Kidney (tissue), 14 donors: ENCODE results near the gene SLC5A9. TPM values are rescaled to one million over a fixed set of nuclear protein-coding genes. Genes with fewer than 3 reads are reported as not detected.
"Not testable (repeated sequence)": the region's sequence is repeated elsewhere in the genome, so short reads cannot be mapped to it uniquely, and the experiment has no call there.

Experiments used
- DNase-seq, 5 donors: peaks; one replicate each; pipeline ENCODE4 v3.0.0-alpha.2; 2013 to 2020
- FAIRE-seq: peaks from 2 replicates; lab custom pipeline; 2012; peaks lifted over from hg19 to GRCh38; lab: Jason Lieb, UNC
- H3K27ac ChIP-seq, 2 donors: one replicate each; pipeline ENCODE4 v1.7.0; 2013; ENCODE audit warnings: low read depth in 2 of 2, low read length in 2 of 2, inconsistent platforms in 1 of 2
- H3K27me3 ChIP-seq: one replicate; pipeline ENCODE4 v1.7.1; 2013; ENCODE audit warnings: low read length, inconsistent platforms; ENCODE audit not compliant: control insufficient read depth, insufficient read depth
- H3K36me3 ChIP-seq, 3 donors: one replicate each; pipeline versions ENCODE4 v1.7.0 to v1.7.1; 2013; ENCODE audit warnings: low read length in 3 of 3, control low read depth in 1 of 3, inconsistent platforms in 1 of 3; ENCODE audit not compliant: insufficient read depth in 3 of 3, control insufficient read depth in 2 of 3
- H3K4me1 ChIP-seq, 3 donors: one replicate each; pipeline versions ENCODE4 v1.7.0 to v1.7.1; 2013; ENCODE audit warnings: low read length in 3 of 3, inconsistent platforms in 1 of 3, low read depth in 1 of 3; ENCODE audit not compliant: control insufficient read depth in 2 of 3, insufficient read depth in 2 of 3
- H3K4me3 ChIP-seq, 3 donors: one replicate each; pipeline versions ENCODE4 v1.7.0 to v1.8.1; 2013; ENCODE audit warnings: low read length in 3 of 3, control low read depth in 1 of 3, inconsistent platforms in 1 of 3
- H3K9ac ChIP-seq, 3 donors: one replicate each; pipeline versions ENCODE4 v1.7.0 to v1.7.1; 2013; ENCODE audit warnings: low read length in 3 of 3, control low read depth in 1 of 3, inconsistent platforms in 1 of 3
- H3K9me3 ChIP-seq, 3 donors: one replicate each; pipeline versions ENCODE4 v1.7.0 to v1.7.1; 2013; ENCODE audit warnings: low read length in 3 of 3, control low read depth in 1 of 3, inconsistent platforms in 1 of 3; ENCODE audit not compliant: control insufficient read depth in 2 of 3, insufficient read depth in 1 of 3
- CTCF ChIP-seq: IDR thresholded peaks from 3 replicates; pipeline ENCODE4 v1.5.1; 2012; ENCODE audit warnings: mild to moderate bottlenecking, moderate library complexity, borderline replicate concordance; ENCODE audit not compliant: insufficient read depth; ENCODE audit errors: extremely low read depth
- intact Hi-C: fragments of 100-400 bp; cut with DNase I; formaldehyde crosslinking; loops from one replicate; pipeline ENCODE4 v1.11.1; 2022
- polyA plus RNA-seq: library from polyadenylated mRNA; stranded (reverse); fragments of 350-450 nt; fragmentation: Illumina TruSeq; extraction: RNeasy Lipid Tissue Mini Kit (QIAGEN cat#74804); gene quantifications from one replicate; pipeline ENCODE4 v1.2.3, GENCODE V29; 2014; ENCODE audit warnings: low read depth, low replicate concordance; ENCODE audit not compliant: insufficient read depth
- total RNA-seq: library from RNA; stranded (reverse); fragmentation: NEBNext Ultra II Directional; extraction: Animal tissue kit (Norgen Biotek cat#: 25700); gene quantifications from one replicate; pipeline ENCODE4 v1.2.1, GENCODE V29; 2021
- donor health status: control.
- donor health status: control.
- donor health status: control.
- donor health status: control.
- donor health status: control.
- donor health status: DM: yes; HTN: yes; CAD: no.
- donor health status: Normal renal cell carcinoma (clear cell type).

Gene SLC5A9
- total and polyA plus RNA-seq, 2 donors from 2014 or later, result 2.3 to 4.4 TPM

GRCh38 chr1:48207131-48207530 lies 15.4 kb upstream of the SLC5A9 start:
- Histone ChIP-seq H3K27me3 (no peaks in the 10 kb centered on the region), H3K36me3 (no peaks in the 10 kb centered on the region), H3K9me3 (no peaks in the 10 kb centered on the region), H3K4me1 (peaks cover 0 to 5% (median 0%) of the 10 kb centered on the region in 3 donors), H3K27ac (no peak overlapping the region), H3K9ac (no peak overlapping the region), H3K4me3 (no peak overlapping the region)
- intact Hi-C loops, result no loop called here
- DNase-seq (no peak), FAIRE-seq (no peak)
- no peak for TF ChIP-seq CTCF

DNA sequence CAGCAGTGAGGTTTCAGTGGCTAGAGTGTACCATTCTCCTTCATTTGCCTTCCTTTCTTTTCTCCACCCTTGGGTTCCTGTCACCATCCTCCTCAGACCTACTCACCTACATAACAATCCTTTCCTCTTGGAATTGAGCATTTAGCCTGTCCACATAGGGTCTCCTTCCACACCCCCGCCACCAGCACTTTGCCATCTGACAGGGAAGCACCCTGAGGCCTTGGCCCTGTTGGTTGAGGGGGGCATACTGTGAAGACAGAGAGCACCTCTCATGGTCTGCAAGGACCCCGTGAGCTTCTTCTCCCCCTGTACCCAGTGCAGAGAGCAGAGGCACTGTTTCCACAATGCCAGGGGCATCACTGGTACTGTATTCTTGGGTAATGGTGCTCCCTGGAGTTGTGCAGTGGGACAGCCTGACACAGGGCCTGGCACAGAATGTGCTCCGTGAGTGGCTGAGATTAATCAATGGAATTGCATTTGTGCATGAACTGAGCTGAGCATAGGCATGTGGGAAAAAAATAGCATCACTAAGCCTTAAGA lies 14.9 kb upstream of the SLC5A9 start:
- Histone ChIP-seq H3K4me1 (peaks cover 0 to 5% (median 0%) of the 10 kb centered on the region in 3 donors), H3K9ac (no peak overlapping the region), H3K4me3 (no peak overlapping the region), H3K27me3 (no peaks in the 10 kb centered on the region), H3K27ac (no peak overlapping the region), H3K9me3 (no peaks in the 10 kb centered on the region), H3K36me3 (no peaks in the 10 kb centered on the region)
- no peak for DNase-seq
- intact Hi-C loops, result no loop called here
- no peak for FAIRE-seq
- no peak for TF ChIP-seq CTCF

GRCh38 chr1:48208251-48208650 lies 14.3 kb upstream of the SLC5A9 start:
- TF ChIP-seq CTCF, result no peak
- no peak overlapping the region for H3K4me3 ChIP-seq
- H3K27ac ChIP-seq, result no peak overlapping the region
- H3K9me3 ChIP-seq, result no peaks in the 10 kb centered on the region
- intact Hi-C loops, result no loop called here
- no peak for FAIRE-seq
- DNase-seq, result no peak
- H3K4me1 ChIP-seq, result peaks cover 0 to 5% (median 0%) of the 10 kb centered on the region in 3 donors
- no peaks in the 10 kb centered on the region for H3K36me3 ChIP-seq
- H3K9ac ChIP-seq, result no peak overlapping the region
- H3K27me3 ChIP-seq, result no peaks in the 10 kb centered on the region

DNA sequence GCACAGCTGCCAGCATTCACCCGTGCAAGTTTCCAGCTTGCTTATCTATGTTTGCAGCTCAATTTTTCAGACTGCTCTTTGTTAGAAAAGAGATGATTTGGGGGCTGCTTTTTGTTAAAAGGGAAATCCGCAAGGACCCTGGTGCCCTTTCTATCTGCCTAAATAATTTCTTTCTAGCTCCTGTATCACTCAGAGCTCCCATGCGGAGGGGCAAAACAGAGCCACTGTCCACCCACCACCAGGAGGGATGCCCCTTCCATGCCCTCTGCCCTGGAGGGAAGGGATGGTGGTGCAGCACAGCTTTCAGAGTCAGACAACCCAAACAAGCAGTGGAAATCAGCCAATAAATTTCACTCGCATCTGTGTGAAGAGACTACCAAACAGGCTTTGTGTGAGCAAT lies 13.9 kb upstream of the SLC5A9 start:
- no peaks in the 10 kb centered on the region for H3K36me3 ChIP-seq
- H3K4me3 ChIP-seq, result no peak overlapping the region
- FAIRE-seq (no peak), DNase-seq (no peak)
- H3K9ac ChIP-seq, result no peak overlapping the region
- H3K27ac ChIP-seq, result no peak overlapping the region
- no peak for TF ChIP-seq CTCF
- no peaks in the 10 kb centered on the region for H3K27me3 ChIP-seq
- H3K9me3 ChIP-seq, result no peaks in the 10 kb centered on the region
- intact Hi-C loops, result no loop called here
- peaks cover 0 to 5% (median 0%) of the 10 kb centered on the region in 3 donors for H3K4me1 ChIP-seq

GRCh38 chr1:48213462-48213861 lies 9.1 kb upstream of the SLC5A9 start:
- H3K27me3 ChIP-seq, DNase-seq, intact Hi-C loops, H3K36me3 ChIP-seq, FAIRE-seq, H3K27ac ChIP-seq, H3K4me3 ChIP-seq, H3K9me3 ChIP-seq, H3K9ac ChIP-seq, H3K4me1 ChIP-seq: not testable (repeated sequence)
